ENCODE results near the gene RELA. TPM values are rescaled to one million over a fixed set of nuclear protein-coding genes. Genes with fewer than 3 reads are reported as not detected.

Gene RELA
- total RNA-seq, 2 experiments from 2014 or later = 48.0 to 78.9 TPM

- ChIA-PET POLR2A (interaction anchor here (0.7 kb wide), 3 partner anchors 9 to 194 kb away, joined by 3 to 5 read pairs (median 3); no protein-coding TSS in a partner anchor), CTCF (ENCODE audit: unreplicated experiment) (no interaction called here)
- Histone ChIP-seq H3K4me2 (ENCODE audit: low read length) (no peak overlapping the region), H3K9me3 (ENCODE audit: low read length) (no peaks in the 10 kb centered on the region), H3K36me3 (ENCODE audit: insufficient read depth, low read length) (no peaks in the 10 kb centered on the region), H4K20me1 (ENCODE audit: insufficient read depth, low read length) (no peaks in the 10 kb centered on the region), H3K79me2 (ENCODE audit: insufficient read depth, low read depth, low read length) (no peaks in the 10 kb centered on the region), H3K4me3 (ENCODE audit: low read depth, low read length, poor library complexity, severe bottlenecking) (no peak overlapping the region), H3K4me1 (ENCODE audit: insufficient read depth, low read length, poor library complexity, severe bottlenecking) (no peaks in the 10 kb centered on the region), H3K27ac (ENCODE audit: low read depth, low read length, poor library complexity, severe bottlenecking) (no peak overlapping the region), H2AFZ (ENCODE audit: low read length) (no peak overlapping the region), H3K9me2 (ENCODE audit: insufficient read depth, low read length) (no peaks in the 10 kb centered on the region)
- no peak for TF ChIP-seq EZH2phosphoT487 (IDR thresholded peaks at IDR 0.05; ENCODE audit: borderline replicate concordance, low read depth, low read length)
- TF ChIP-seq, protein P1, sequence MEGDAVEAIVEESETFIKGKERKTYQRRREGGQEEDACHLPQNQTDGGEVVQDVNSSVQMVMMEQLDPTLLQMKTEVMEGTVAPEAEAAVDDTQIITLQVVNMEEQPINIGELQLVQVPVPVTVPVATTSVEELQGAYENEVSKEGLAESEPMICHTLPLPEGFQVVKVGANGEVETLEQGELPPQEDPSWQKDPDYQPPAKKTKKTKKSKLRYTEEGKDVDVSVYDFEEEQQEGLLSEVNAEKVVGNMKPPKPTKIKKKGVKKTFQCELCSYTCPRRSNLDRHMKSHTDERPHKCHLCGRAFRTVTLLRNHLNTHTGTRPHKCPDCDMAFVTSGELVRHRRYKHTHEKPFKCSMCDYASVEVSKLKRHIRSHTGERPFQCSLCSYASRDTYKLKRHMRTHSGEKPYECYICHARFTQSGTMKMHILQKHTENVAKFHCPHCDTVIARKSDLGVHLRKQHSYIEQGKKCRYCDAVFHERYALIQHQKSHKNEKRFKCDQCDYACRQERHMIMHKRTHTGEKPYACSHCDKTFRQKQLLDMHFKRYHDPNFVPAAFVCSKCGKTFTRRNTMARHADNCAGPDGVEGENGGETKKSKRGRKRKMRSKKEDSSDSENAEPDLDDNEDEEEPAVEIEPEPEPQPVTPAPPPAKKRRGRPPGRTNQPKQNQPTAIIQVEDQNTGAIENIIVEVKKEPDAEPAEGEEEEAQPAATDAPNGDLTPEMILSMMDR (conservative IDR thresholded peaks at IDR 0.05; ENCODE audit: low read length) = no peak
- intact Hi-C loops (cut with micrococcal nuclease; ENCODE audit: unreplicated experiment) = no loop called here
- DNase-seq (ENCODE audit: low spot score) = no peak
- no TSS peak for BruUV-seq (replicated peaks)
These were observed 17.6 kb upstream of the RELA start for GRCh38 chr11:65680192-65680743.

- H3K4me1 ChIP-seq (ENCODE audit: insufficient read depth, low read length, poor library complexity, severe bottlenecking) = no peaks in the 10 kb centered on the region
- no TSS peak for BruUV-seq (replicated peaks)
- ChIA-PET CTCF (ENCODE audit: unreplicated experiment) (no interaction called here), POLR2A (no interaction called here)
- intact Hi-C loops (cut with micrococcal nuclease; ENCODE audit: unreplicated experiment) = no loop called here
- TF ChIP-seq, protein P1 (conservative IDR thresholded peaks at IDR 0.05; ENCODE audit: low read length) = no peak
- no peak for TF ChIP-seq EZH2phosphoT487 (IDR thresholded peaks at IDR 0.05; ENCODE audit: borderline replicate concordance, low read depth, low read length)
- no peaks in the 10 kb centered on the region for H3K36me3 ChIP-seq (ENCODE audit: insufficient read depth, low read length)
- no peak overlapping the region for H2AFZ ChIP-seq (ENCODE audit: low read length)
- H3K79me2 ChIP-seq (ENCODE audit: insufficient read depth, low read depth, low read length) = no peaks in the 10 kb centered on the region
- H3K9me2 ChIP-seq (ENCODE audit: insufficient read depth, low read length) = no peaks in the 10 kb centered on the region
- no peak overlapping the region for H3K4me3 ChIP-seq (ENCODE audit: low read depth, low read length, poor library complexity, severe bottlenecking)
- no peak for DNase-seq (ENCODE audit: low spot score)
- no peak overlapping the region for H3K4me2 ChIP-seq (ENCODE audit: low read length)
- no peaks in the 10 kb centered on the region for H3K9me3 ChIP-seq (ENCODE audit: low read length)
- H3K27ac ChIP-seq (ENCODE audit: low read depth, low read length, poor library complexity, severe bottlenecking) = no peak overlapping the region
- H4K20me1 ChIP-seq (ENCODE audit: insufficient read depth, low read length) = no peaks in the 10 kb centered on the region
These were observed 10.3 kb upstream of the RELA start for GRCh38 chr11:65672982-65673381.

GRCh38 chr11:65672180-65672860, 9.6 kb upstream of the RELA start:
- no TSS peak for BruUV-seq (replicated peaks)
- H3K79me2 ChIP-seq (ENCODE audit: insufficient read depth, low read depth, low read length) = no peaks in the 10 kb centered on the region
- H2AFZ ChIP-seq (ENCODE audit: low read length) = no peak overlapping the region
- H3K4me3 ChIP-seq (ENCODE audit: low read depth, low read length, poor library complexity, severe bottlenecking) = no peak overlapping the region
- intact Hi-C loops (cut with micrococcal nuclease; ENCODE audit: unreplicated experiment) = no loop called here
- POLR2A ChIA-PET = no interaction called here
- no peaks in the 10 kb centered on the region for H3K9me3 ChIP-seq (ENCODE audit: low read length)
- H3K4me2 ChIP-seq (ENCODE audit: low read length) = no peak overlapping the region
- no peak for DNase-seq (ENCODE audit: low spot score)
- no peaks in the 10 kb centered on the region for H3K4me1 ChIP-seq (ENCODE audit: insufficient read depth, low read length, poor library complexity, severe bottlenecking)
- CTCF ChIA-PET (ENCODE audit: unreplicated experiment) = interaction anchor here (0.6 kb wide), 1 partner anchor 33 kb away, joined by 3 read pairs; no protein-coding TSS in a partner anchor
- no peaks in the 10 kb centered on the region for H4K20me1 ChIP-seq (ENCODE audit: insufficient read depth, low read length)
- TF ChIP-seq, protein P1 (conservative IDR thresholded peaks at IDR 0.05; ENCODE audit: low read length) = no peak
- no peak for TF ChIP-seq EZH2phosphoT487 (IDR thresholded peaks at IDR 0.05; ENCODE audit: borderline replicate concordance, low read depth, low read length)
- H3K9me2 ChIP-seq (ENCODE audit: insufficient read depth, low read length) = no peaks in the 10 kb centered on the region
- H3K36me3 ChIP-seq (ENCODE audit: insufficient read depth, low read length) = no peaks in the 10 kb centered on the region
- H3K27ac ChIP-seq (ENCODE audit: low read depth, low read length, poor library complexity, severe bottlenecking) = no peak overlapping the region

Data from OCI-LY7 (cell line).